MG63 (cell line): ENCODE results near the gene PKIB. TPM values are rescaled to one million over a fixed set of nuclear protein-coding genes. Genes with fewer than 3 reads are reported as not detected.
"Not testable (repeated sequence)": the region's sequence is repeated elsewhere in the genome, so short reads cannot be mapped to it uniquely, and the experiment has no call there.

Source experiments
- DNase-seq: peaks from one replicate; pipeline ENCODE4 v3.0.0-alpha.2; 2020
- H3K27me3 ChIP-seq: fragments of 250-450 bp; sonication (Bioruptor Pico); 2 replicates; pipeline ENCODE4 v1.5.1; 2020; ENCODE audit warnings: mild to moderate bottlenecking, moderate library complexity
- H3K36me3 ChIP-seq: fragments of 250-450 bp; sonication (Bioruptor Pico); 2 replicates; pipeline ENCODE4 v1.5.1; 2020; ENCODE audit warnings: mild to moderate bottlenecking, moderate library complexity
- H3K4me3 ChIP-seq: fragments of 250-450 bp; sonication (Bioruptor Pico); 2 replicates; pipeline ENCODE4 v1.5.1; 2020; ENCODE audit warnings: mild to moderate bottlenecking, moderate library complexity
- H3K9me3 ChIP-seq: fragments of 250-450 bp; sonication (Bioruptor Pico); 2 replicates; pipeline ENCODE4 v1.5.1; 2020; ENCODE audit warnings: mild to moderate bottlenecking, moderate library complexity
- total RNA-seq: library from RNA; depleted of rRNA; stranded (reverse); fragments of >200 nt; shearing (Covaris generic); gene quantifications from 2 replicates; pipeline ENCODE4 v1.2.3, GENCODE V29; 2014; ENCODE audit warnings: low replicate concordance

Gene PKIB
- total RNA-seq, 1 experiment from 2014 or later = not detected

DNA sequence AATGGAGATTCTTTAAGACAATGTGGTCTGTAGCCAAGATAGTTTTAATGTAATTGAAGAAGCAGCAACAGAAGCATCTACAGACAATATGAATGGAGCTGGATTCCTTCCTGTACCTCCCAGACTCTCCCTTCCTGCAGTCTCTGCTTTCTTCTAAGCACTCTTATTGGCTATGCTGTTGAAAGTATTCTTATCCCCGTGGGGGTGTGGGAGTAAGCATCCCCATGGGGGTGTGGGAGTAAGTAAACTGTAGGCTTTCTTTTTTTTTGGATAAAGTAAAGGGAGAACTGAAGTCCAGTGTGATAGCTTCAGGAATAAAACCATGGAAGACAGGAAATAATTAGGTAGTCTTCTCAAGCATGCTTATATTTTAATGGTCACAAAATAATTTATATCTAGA, 4.1 kb downstream of the PKIB start:
- H3K36me3 ChIP-seq = no peaks in the 10 kb centered on the region
- H3K4me3 ChIP-seq = no peak overlapping the region
- H3K27me3 ChIP-seq = peaks cover 17% of the 10 kb centered on the region
- no peak for DNase-seq
- no peaks in the 10 kb centered on the region for H3K9me3 ChIP-seq

DNA sequence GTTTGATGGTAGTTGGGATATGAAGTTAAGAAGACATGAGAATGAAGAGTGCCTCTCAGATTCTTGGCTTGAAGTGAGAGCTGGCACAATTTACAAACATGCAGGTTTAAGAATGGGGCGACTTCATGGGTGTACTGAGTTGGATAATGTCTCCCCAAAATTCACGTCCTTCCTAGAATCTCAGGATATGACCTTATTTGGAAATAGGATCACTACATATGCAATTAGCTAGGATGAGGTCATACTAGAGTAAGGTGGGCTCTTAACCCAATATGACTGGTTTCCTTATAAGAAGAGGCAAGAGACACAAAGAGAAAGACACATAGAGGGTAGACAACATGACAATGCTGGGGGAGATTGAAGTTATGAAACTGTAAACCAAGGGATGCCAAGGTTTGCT, 5.2 kb downstream of the PKIB start:
- Histone ChIP-seq H3K27me3 (peaks cover 11% of the 10 kb centered on the region), H3K9me3 (no peaks in the 10 kb centered on the region), H3K36me3 (no peaks in the 10 kb centered on the region), H3K4me3 (no peak overlapping the region)
- DNase-seq = no peak

DNA sequence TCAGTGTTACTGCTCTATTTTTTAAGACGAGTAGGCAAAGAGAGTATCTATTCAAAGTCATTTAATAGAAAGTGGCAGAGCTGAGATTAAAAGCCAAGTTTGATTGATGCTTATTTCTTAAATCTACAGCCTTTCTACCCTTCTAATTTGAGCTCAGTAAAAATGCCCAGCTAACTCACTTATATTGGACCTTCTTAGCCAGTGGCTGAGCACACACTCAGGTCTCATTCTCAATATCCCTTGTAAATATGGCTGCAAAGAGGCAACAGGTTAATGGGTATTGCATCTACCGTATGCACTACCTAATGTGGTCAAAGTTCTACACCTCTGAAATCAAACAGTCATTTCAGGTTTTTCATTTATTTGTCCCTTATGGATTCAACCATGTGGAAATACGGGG, 6.7 kb downstream of the PKIB start:
- Histone ChIP-seq H3K36me3 (no peaks in the 10 kb centered on the region), H3K27me3 (peaks cover under 1% of the 10 kb centered on the region; the same call in 1 of the 2 replicates), H3K9me3 (no peaks in the 10 kb centered on the region), H3K4me3 (no peak overlapping the region)
- DNase-seq = no peak

DNA sequence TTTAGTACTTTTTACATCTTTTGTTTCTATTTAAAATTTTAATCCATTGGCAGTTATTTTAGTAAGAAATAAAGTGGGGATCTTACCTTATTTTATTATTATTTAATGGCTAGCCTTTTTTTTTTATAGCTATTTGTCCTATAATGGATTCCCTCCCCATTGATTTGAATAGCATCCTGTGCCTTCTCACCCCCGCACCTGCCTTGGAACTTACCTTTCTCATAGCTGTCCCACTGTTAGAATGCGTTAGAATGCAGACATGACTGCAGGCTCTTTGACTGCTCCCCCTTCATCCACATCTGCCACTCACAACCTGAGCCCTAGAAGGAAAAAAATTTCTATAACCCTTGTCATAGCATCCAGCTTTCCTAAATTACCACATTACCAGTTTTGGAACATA, 9.1 kb downstream of the PKIB start:
- DNase-seq = no peak
- H3K36me3 ChIP-seq = no peaks in the 10 kb centered on the region
- H3K4me3 ChIP-seq = no peak overlapping the region
- no peaks in the 10 kb centered on the region for H3K9me3 ChIP-seq
- no peaks in the 10 kb centered on the region; the same call in 1 of the 2 replicates for H3K27me3 ChIP-seq

DNA sequence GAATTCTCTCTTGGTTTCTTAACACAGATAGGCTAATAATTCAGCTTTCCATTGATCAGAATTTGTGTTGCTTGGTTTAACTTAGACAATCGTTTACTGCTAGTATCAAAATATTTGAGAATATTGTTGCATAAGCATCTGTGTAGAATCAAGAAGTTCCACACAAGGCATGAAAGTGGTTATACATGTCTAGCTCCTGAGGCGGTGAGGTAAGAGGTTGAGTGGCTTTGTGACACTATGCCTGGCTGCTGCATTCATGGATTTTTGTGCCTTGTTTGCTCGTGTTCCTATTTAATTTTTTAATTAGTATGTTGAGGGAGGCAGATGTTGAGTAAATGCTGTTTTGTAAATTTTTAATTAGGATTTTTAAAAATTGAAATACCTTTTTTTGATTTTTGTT, 10.2 kb downstream of the PKIB start:
- no peak for DNase-seq
- Histone ChIP-seq H3K4me3 (no peak overlapping the region), H3K9me3 (no peaks in the 10 kb centered on the region), H3K27me3 (no peaks in the 10 kb centered on the region; the same call in 1 of the 2 replicates), H3K36me3 (no peaks in the 10 kb centered on the region)

DNA sequence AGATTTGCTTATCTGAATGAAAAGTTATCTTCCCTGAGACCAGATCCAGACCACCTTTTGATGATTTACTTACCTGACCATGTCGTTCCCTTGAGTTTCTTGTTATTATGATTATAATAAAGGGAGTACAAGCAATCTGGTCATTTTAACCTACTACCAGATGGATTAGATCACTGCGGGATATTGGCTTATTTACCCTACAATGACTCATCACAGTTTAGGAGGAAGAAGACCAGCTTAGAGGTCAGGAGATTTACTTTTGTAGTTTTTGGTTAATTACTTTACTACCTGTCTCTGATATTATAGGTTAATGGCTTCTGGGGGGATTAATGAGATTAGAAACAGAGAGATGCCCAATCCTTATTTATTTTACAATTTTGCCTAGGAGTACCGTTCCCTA, 10.7 kb downstream of the PKIB start:
- Histone ChIP-seq H3K27me3 (no peaks in the 10 kb centered on the region; the same call in 1 of the 2 replicates), H3K4me3 (no peak overlapping the region), H3K36me3 (no peaks in the 10 kb centered on the region), H3K9me3 (no peaks in the 10 kb centered on the region)
- DNase-seq = no peak

DNA sequence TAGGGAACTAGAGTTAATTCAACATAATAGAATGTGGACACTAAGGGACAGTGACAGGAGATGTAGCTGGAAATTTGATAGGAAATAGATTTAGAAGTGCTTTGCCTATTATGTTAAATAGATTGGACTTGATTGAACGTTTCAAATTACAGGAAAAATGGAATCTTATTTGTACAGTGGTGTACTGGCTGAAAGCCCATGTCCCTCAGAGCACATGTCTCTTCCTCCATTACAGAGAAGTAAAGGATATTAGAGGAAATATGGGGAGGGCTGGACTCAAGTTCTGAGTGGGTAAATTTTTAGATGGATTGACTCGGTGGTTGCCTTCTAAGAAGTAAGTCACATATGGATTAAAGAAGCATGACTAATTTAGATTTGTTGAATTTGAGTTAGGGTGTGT, 11.4 kb downstream of the PKIB start:
- Histone ChIP-seq H3K9me3 (no peaks in the 10 kb centered on the region), H3K4me3 (no peak overlapping the region), H3K27me3 (no peaks in the 10 kb centered on the region; the same call in 1 of the 2 replicates), H3K36me3 (no peaks in the 10 kb centered on the region)
- DNase-seq = no peak

DNA sequence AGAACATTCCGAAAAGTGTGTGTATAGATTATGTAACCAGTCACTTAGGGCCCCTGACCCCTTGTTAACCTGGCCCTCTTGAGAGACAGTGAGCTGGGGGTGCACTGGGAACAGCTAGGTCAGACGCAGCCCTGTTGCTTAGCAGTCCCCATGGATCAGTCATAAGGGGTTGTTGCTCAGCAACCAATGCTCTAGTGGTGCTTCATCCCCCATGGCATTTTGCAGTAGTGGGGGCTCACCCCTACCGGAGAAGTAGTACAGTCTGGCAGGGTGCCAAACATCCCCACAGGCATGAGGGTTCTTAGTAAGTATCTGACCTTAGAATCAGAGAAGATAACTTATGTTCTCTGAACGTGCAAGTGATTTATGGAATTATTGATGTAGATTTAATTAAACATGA, 12.3 kb downstream of the PKIB start:
- no peaks in the 10 kb centered on the region for H3K36me3 ChIP-seq
- H3K4me3 ChIP-seq = no peak overlapping the region
- no peak for DNase-seq
- H3K9me3 ChIP-seq = no peaks in the 10 kb centered on the region
- H3K27me3 ChIP-seq = no peaks in the 10 kb centered on the region; the same call in 1 of the 2 replicates

DNA sequence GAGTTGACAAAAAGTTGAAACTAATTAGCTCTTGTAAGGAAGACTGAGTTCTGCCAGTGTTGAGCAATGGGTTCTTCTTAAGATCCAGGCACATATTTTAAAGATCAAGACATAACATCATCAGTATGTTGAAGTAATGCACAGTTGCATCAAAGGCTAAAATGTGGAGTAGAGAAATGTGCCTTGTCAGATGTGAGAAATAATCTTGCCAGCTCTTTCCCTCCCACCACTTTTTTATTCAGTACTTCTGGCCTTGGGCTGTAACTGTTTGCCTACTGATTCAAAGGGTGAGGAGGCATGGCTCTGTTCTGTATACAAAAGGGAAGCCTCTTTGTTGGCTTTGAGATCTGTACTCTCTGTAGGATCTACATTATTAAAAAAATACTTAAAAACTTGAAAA, 13.1 kb downstream of the PKIB start:
- Histone ChIP-seq H3K4me3 (no peak overlapping the region), H3K36me3 (no peaks in the 10 kb centered on the region), H3K27me3 (no peaks in the 10 kb centered on the region; the same call in 1 of the 2 replicates), H3K9me3 (no peaks in the 10 kb centered on the region)
- no peak for DNase-seq

DNA sequence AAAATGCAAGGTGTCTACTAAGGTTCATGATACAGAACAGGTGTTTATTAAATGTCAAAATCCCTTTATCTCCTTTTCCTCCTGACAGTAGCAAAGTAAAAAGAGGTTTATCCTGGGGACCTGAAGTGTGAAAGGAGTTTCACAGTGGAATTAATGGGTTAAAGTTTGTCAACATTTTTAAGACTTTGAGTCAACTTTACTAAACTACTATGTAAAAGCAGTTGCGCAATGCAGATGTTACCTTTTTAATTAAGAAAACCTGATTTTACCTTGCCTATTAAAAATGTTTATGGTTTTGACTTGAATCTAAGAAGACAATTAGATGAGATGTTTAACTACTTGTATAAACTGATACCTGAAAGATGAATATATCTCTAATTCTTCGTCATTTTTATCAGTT, 14.6 kb downstream of the PKIB start:
- H3K27me3 ChIP-seq = no peaks in the 10 kb centered on the region; the same call in 1 of the 2 replicates
- no peaks in the 10 kb centered on the region for H3K9me3 ChIP-seq
- no peaks in the 10 kb centered on the region for H3K36me3 ChIP-seq
- DNase-seq = no peak
- no peak overlapping the region for H3K4me3 ChIP-seq

DNA sequence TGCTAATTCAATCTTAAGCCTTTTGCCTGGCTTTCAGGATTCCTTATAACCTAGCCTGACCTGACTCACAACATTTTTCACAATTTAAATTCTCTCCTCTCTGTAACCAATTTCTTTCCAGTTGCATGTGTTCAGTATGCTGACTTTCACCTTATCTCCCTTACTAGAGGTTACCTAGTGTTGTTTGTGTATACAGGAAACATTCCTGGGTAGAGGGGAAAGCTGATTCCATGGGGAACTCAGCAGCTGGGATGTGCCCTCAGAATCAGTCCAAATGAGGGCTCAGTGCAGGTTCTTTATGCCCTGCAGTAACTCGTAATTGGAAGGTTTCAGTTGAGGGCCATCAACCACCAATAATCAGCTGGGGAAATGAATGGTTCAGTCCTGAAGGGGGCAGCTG, 18.5 kb downstream of the PKIB start:
- DNase-seq = no peak
- no peak overlapping the region for H3K4me3 ChIP-seq
- H3K36me3 ChIP-seq = no peaks in the 10 kb centered on the region
- H3K9me3 ChIP-seq = no peaks in the 10 kb centered on the region
- H3K27me3 ChIP-seq = 0 out of 2 replicates have a peak, but pooled peaks cover 2% of the 10 kb centered on the region

DNA sequence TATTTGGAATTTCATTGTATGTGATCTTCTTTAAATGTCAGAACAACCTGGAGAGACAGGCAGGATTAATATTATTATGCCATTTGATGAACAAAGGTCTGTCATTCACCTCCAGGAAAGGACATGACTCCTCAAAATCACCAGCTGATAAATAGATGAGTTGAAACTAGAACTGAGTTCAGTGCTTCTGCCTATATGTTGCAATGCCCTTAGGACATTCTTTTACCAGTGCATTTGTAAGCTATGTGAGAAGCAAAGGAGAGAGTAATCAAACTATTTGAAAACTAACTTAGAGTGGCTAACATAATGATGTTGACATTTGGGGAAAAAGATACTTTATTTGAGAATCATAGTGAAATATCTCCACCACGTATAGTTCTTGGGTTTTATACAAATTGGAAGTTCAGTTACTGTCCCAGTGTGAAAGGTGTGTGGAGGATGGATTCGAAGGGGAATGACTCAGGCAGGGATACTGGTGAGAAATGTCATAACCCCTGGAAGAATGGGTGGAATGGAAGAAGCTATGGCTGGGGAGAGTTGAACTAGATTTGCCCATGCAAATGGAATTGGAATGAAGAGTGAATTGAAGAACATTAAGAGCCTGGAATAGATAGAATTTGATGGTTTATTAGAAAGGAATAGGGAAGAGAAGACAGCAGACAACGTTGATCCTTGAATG, 21.5 kb downstream of the PKIB start:
- H3K4me3 ChIP-seq = no peak overlapping the region
- H3K36me3 ChIP-seq = no peaks in the 10 kb centered on the region
- 0 out of 2 replicates have a peak, but pooled peaks cover 2% of the 10 kb centered on the region for H3K27me3 ChIP-seq
- no peaks in the 10 kb centered on the region for H3K9me3 ChIP-seq
- DNase-seq = no peak

DNA sequence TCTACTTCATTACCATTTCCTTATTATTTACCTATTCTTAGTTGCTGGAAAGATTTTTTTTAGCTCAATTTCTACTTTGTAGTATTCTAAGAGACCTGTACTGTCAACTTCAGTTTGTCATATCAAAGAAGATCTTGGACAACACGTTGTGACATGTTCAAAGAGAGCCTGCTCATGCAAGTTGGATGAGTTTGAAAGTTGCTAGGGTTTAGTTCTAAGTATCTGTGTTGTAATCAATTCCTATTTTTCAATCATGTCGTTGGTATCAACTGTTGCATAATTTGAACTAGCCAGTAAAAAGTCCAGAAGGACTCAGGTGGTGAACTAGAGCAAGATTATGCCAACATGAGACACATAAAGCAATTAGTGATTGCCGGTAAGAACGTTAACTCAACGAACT, 30.2 kb downstream of the PKIB start:
- H3K27me3 ChIP-seq = no peaks in the 10 kb centered on the region
- no peaks in the 10 kb centered on the region for H3K36me3 ChIP-seq
- no peak overlapping the region for H3K4me3 ChIP-seq
- H3K9me3 ChIP-seq = no peaks in the 10 kb centered on the region
- no peak for DNase-seq

DNA sequence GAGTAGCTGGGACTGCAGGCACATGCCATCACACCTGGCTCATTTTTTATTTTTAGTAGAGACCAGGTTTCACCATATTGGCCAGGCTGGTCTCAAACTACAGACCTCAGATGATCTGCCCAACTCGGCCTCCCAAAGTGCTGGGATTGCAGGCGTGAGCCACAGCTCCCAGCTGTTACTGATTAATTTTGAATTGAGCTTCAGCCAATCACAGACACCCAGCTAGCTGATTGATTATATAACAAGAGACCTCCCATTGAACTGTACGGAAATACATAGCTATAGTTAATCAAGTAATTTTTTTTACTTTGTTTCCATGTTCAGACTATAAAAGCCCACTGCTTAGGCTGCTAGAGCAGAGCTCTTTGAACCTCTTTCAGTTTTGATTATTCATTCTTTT, 31.6 kb downstream of the PKIB start:
- no peaks in the 10 kb centered on the region for H3K9me3 ChIP-seq
- no peaks in the 10 kb centered on the region for H3K36me3 ChIP-seq
- DNase-seq = no peak
- no peak overlapping the region for H3K4me3 ChIP-seq
- H3K27me3 ChIP-seq = no peaks in the 10 kb centered on the region

DNA sequence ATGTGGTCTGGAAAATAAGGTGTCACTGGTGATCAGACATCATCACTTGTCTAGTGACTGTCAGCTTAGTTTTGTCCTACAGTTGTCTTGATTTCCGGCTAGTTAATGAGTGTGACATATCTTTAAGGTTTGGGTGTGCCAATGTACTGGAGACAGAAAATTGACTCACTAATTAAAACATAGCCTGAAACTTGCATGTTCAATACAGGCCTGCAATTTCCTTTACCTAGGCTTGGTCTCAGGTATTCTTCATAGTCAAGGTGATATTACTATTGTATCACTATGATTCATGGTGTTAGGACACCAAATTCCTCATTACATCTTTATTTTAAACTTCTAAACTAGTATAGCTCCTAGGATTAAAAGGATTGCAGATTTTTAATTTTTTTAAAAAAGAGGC, 32.4 kb downstream of the PKIB start:
- not testable (repeated sequence) for H3K4me3 ChIP-seq, H3K27me3 ChIP-seq, DNase-seq, H3K9me3 ChIP-seq, H3K36me3 ChIP-seq

DNA sequence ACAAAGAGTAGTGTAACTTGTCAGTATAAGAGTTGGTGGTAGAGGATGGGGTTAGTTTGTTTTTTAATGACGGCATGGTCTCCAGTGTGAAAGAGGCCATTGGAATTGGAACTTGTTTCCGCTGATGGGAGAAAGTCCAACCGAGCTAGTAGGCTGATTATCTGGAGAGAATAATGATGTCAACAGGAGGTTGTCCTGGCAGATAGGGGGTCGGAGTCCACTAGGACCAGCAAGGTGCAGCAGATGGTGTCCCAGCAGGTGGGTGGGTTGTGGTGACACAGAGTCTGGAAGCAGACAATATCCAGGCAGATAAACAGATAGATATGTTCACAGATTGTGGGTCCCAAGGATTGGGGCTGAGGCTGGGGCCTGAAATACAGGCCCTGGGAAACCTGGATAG, 35.1 kb downstream of the PKIB start:
- H3K27me3 ChIP-seq = no peaks in the 10 kb centered on the region
- no peaks in the 10 kb centered on the region for H3K9me3 ChIP-seq
- no peak for DNase-seq
- H3K36me3 ChIP-seq = no peaks in the 10 kb centered on the region
- no peak overlapping the region for H3K4me3 ChIP-seq

DNA sequence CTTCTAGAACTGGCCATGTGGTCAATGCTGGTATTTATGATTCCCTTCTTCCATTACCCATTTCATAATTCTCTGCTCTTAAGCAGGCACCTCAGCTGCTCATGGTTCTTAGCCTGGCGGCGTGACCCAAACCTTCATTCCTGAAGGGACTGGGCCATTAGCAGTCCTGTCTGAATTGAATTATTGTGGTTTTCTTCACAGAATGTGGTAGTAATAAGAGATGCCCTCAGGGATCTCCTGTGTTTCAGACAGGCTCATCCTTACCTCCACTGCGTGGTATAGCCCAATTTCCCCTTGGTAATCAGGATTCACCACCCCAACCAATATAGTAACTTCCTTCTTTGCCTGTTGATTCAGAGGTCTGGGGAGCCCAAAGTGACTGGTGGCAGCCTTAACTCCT, 37.6 kb downstream of the PKIB start:
- Histone ChIP-seq H3K27me3 (no peaks in the 10 kb centered on the region), H3K36me3 (no peaks in the 10 kb centered on the region), H3K9me3 (no peaks in the 10 kb centered on the region), H3K4me3 (no peak overlapping the region)
- DNase-seq = no peak

DNA sequence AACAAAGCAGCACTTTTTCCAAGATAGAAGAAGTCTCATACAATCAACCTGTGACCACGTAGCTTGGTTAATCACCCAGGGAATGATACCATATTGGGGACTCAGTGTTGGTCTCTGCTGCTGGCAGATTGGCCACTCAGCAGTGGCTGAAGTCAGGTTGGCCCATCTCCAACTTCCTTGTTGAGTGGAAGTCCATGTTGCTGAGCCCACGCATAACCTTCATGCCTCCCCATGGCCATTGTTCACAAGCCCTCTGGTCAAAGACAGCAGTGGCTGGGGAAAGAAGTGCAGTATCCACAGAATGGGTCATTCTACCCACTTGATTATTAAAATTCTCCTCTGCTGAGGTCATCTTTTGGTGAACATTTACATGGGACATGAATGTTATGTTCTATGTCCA, 38.5 kb downstream of the PKIB start:
- Histone ChIP-seq H3K9me3 (no peaks in the 10 kb centered on the region), H3K4me3 (no peak overlapping the region), H3K36me3 (no peaks in the 10 kb centered on the region), H3K27me3 (no peaks in the 10 kb centered on the region)
- DNase-seq = no peak

DNA sequence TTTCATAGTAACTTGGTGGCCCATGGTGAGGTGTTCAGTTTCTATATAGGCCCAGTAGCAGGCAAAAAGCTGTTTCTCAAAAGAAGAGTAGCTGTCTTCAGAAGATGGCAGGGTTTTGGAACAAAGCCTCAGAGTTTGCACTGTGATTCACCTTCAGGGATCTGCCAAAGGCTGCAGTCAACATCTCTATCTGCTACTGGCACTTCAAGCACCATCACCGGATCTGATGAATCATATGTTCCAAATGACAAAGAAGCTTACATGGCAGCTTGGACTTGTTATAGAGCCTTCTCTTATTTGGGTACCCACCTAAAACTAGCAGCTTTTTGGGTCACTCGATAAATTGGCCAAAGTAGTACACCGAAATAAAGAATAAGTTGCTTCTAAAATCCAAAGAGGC, 39.5 kb downstream of the PKIB start:
- H3K36me3 ChIP-seq = no peaks in the 10 kb centered on the region
- no peaks in the 10 kb centered on the region for H3K27me3 ChIP-seq
- no peak overlapping the region for H3K4me3 ChIP-seq
- H3K9me3 ChIP-seq = no peaks in the 10 kb centered on the region
- DNase-seq = peak; percentile 17
